Gastroesophageal sphincter (tissue), 4 donors: ENCODE results near the gene NEK7. TPM values are rescaled to one million over a fixed set of nuclear protein-coding genes. Genes with fewer than 3 reads are reported as not detected.

Experiments used
- ATAC-seq: fragments of 150-250 bp; one replicate; pipeline ENCODE4 v1.9.1; 2016; ENCODE audit warnings: mild to moderate bottlenecking, moderate library complexity
- H3K27ac ChIP-seq, 4 donors: fragments of 200-600 bp; sonication (generic) in 3 of 4; 1 replicate in 3 of 4; 2 replicates in 1 of 4; pipeline ENCODE4 v1.5.1; 2016 to 2019
- H3K27me3 ChIP-seq: fragments of 200-600 bp; sonication (generic); one replicate; pipeline ENCODE4 v1.5.1; 2019
- H3K36me3 ChIP-seq, 2 donors: fragments of 200-600 bp; sonication (generic); one replicate each; pipeline ENCODE4 v1.5.1; 2019; ENCODE audit warnings: control low read depth in 1 of 2
- H3K4me1 ChIP-seq, 3 donors: fragments of 200-600 bp; sonication (generic); 1 replicate in 2 of 3; 2 replicates in 1 of 3; pipeline ENCODE4 v1.5.1; 2016 to 2019; ENCODE audit warnings: control low read depth in 2 of 3
- H3K4me3 ChIP-seq, 2 donors: fragments of 200-600 bp; sonication (generic); one replicate each; pipeline ENCODE4 v1.5.1; 2019; ENCODE audit warnings: mild to moderate bottlenecking in 1 of 2, moderate library complexity in 1 of 2
- H3K9me3 ChIP-seq, 3 donors: fragments of 200-600 bp; sonication (generic); one replicate each; pipeline ENCODE4 v1.5.1; 2017 to 2019; ENCODE audit warnings: control low read depth in 2 of 3
- EP300 ChIP-seq: sonication (generic); formaldehyde crosslinking; IDR thresholded peaks from one replicate; pipeline ENCODE4 v1.6.1; 2017; ENCODE audit warnings: antibody characterized with exemption, mild to moderate bottlenecking
- POLR2A ChIP-seq, 2 donors: fragments of 450-650 bp; IDR thresholded peaks; one replicate each; pipeline ENCODE4 v1.6.1; 2017; ENCODE audit warnings: antibody characterized with exemption in 2 of 2, mild to moderate bottlenecking in 2 of 2, moderate library complexity in 1 of 2
- POLR2AphosphoS5 ChIP-seq: sonication (generic); formaldehyde crosslinking; IDR thresholded peaks from one replicate; pipeline ENCODE4 v1.6.1; 2017; ENCODE audit warnings: antibody characterized with exemption
- WGBS, 2 donors: methylation state at CpG; one replicate each; pipeline ENCODE4 v1.1.5; 2018; ENCODE audit warnings: low coverage in 1 of 2; 5-methylcytosine and 5-hydroxymethylcytosine counted together
- total RNA-seq, 4 donors: library from RNA; depleted of rRNA; stranded (reverse); fragments of >200 nt; gene quantifications; one replicate each; pipeline ENCODE4 v1.1.0, GENCODE V29; 2016
- TF ChIP-seq, protein P1 (sequence below), 4 experiments: fragments of 200-600 bp in 2 of 4; fragments of 450-650 bp in 2 of 4; sonication (generic) in 1 of 4; IDR thresholded peaks; one replicate each; pipeline ENCODE4 v1.5.1; 2017 to 2019; ENCODE audit warnings: antibody characterized with exemption in 4 of 4, mild to moderate bottlenecking in 2 of 4, moderate library complexity in 2 of 4

NEK7 gene
- total RNA-seq, 4 donors from 2014 or later: 114 to 250 (median 181) TPM

DNA sequence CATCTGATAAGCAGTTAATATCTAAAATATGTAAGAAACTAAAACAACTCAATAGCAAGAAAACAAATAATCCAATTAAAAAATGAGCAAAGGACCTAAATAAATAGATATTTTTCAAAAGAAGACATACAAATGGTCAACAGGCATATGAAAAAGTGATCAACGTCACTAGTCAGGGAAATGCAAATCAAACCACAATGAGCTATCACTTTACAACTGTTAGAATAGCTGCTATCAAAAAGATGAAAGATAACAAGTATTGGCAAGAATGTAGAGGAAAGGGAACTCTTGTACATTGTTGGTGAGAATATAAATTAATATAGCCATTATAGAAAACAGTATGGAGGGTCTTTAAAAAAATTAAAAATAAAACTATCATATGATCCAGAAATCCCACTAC, 40.7 kb upstream of the NEK7 start:
- no peak overlapping the region for H3K27ac ChIP-seq
- no peak for ATAC-seq
- H3K27me3 ChIP-seq: no peaks in the 10 kb centered on the region
- no peak for TF ChIP-seq EP300
- TF ChIP-seq POLR2AphosphoS5: no peak
- no peak for TF ChIP-seq POLR2A (IDR thresholded peaks at IDR 0.05)
- TF ChIP-seq, protein P1, sequence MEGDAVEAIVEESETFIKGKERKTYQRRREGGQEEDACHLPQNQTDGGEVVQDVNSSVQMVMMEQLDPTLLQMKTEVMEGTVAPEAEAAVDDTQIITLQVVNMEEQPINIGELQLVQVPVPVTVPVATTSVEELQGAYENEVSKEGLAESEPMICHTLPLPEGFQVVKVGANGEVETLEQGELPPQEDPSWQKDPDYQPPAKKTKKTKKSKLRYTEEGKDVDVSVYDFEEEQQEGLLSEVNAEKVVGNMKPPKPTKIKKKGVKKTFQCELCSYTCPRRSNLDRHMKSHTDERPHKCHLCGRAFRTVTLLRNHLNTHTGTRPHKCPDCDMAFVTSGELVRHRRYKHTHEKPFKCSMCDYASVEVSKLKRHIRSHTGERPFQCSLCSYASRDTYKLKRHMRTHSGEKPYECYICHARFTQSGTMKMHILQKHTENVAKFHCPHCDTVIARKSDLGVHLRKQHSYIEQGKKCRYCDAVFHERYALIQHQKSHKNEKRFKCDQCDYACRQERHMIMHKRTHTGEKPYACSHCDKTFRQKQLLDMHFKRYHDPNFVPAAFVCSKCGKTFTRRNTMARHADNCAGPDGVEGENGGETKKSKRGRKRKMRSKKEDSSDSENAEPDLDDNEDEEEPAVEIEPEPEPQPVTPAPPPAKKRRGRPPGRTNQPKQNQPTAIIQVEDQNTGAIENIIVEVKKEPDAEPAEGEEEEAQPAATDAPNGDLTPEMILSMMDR (IDR thresholded peaks at IDR 0.05): no peak
- 78 to 83% methylated on average over 1 of the region's 1 CpG for WGBS, 2 donors
- H3K4me3 ChIP-seq: no peak overlapping the region
- H3K9me3 ChIP-seq: no peaks in the 10 kb centered on the region
- peaks cover 0 to 6% (median 0%) of the 10 kb centered on the region in 3 donors for H3K4me1 ChIP-seq
- H3K36me3 ChIP-seq: no peaks in the 10 kb centered on the region

DNA sequence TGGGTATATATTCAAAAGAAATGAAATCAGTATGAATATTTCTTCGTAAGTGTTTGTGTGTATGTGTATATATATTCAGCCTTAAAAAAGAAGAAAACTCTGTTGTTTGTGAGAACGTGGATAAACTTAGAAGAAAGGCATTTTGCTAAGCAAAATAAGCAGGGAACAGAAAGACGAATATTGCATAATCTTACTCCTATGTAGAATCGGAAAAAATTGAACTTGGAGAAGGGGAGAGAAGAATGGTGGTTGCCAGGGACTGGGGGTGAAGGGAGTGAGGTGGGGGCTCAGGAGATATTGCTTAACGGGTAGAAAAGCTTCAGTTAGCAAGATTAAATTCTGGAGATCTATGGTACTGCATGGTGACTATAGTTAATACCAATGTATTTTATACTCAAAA, 40.3 kb upstream of the NEK7 start:
- H3K4me3 ChIP-seq: no peak overlapping the region
- H3K36me3 ChIP-seq: no peaks in the 10 kb centered on the region
- ATAC-seq: no peak
- TF ChIP-seq, protein P1 (IDR thresholded peaks at IDR 0.05): no peak
- no peak for TF ChIP-seq EP300
- TF ChIP-seq POLR2AphosphoS5: no peak
- no peak for TF ChIP-seq POLR2A (IDR thresholded peaks at IDR 0.05)
- peaks cover 0 to 6% (median 0%) of the 10 kb centered on the region in 3 donors for H3K4me1 ChIP-seq
- H3K9me3 ChIP-seq: no peaks in the 10 kb centered on the region
- WGBS, 2 donors: 91 to 92% methylated on average over 5 of the region's 5 CpGs
- no peak overlapping the region for H3K27ac ChIP-seq
- no peaks in the 10 kb centered on the region for H3K27me3 ChIP-seq

DNA sequence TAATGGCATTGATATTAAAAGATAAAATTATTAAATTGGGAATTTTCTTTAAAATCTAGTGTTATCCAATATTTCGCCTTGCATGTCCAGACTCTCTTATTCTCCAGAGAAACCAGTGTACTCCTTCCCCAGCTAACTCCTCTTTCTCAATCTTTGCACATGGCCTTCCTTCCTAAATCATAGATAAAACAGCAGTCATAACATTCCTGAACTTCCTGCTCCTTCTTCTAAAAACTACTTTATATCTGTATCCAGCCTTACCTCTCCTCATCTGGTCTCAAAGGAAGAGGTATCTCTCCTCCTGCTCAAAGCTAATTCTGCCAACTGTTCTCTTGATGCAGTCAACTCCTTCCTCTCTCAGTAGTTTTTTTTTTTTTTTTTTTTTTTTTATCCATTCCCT, 39.5 kb upstream of the NEK7 start:
- no peak for TF ChIP-seq POLR2AphosphoS5
- TF ChIP-seq, protein P1 (IDR thresholded peaks at IDR 0.05): no peak
- no peak for TF ChIP-seq EP300
- TF ChIP-seq POLR2A (IDR thresholded peaks at IDR 0.05): no peak
- 75 to 100% methylated on average over 1 of the region's 1 CpG for WGBS, 2 donors
- no peak overlapping the region for H3K27ac ChIP-seq

DNA sequence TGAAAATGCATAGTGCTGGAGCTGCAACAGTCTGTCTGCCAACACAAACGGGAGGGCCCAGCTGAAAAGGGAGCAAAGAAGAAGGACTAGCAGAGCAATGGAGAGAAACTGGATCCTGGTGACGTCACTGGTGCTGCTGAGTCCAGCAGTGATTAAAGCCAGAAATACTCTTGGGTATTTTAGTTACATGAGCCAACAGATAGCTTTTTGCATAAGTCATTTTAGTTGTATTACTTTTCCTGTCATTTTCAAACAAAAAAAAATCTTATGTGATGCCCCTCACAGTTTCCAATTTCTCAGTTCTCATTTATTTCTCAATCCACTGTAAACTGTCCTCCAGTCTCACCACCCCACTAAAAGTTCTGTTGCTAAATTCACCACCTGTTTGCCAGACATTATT, 38.7 kb upstream of the NEK7 start:
- peaks cover 0 to 6% (median 0%) of the 10 kb centered on the region in 3 donors for H3K4me1 ChIP-seq
- H3K27ac ChIP-seq: peak overlapping the region in 1 of 4 donors; percentile 7
- H3K9me3 ChIP-seq: no peaks in the 10 kb centered on the region
- H3K4me3 ChIP-seq: no peak overlapping the region
- 12 to 17% methylated on average over 2 of the region's 2 CpGs for WGBS, 2 donors
- ATAC-seq: peak; percentile 79
- no peak for TF ChIP-seq POLR2A (IDR thresholded peaks at IDR 0.05)
- no peak for TF ChIP-seq POLR2AphosphoS5
- TF ChIP-seq EP300: no peak
- TF ChIP-seq, protein P1 (IDR thresholded peaks at IDR 0.05): no peak
- no peaks in the 10 kb centered on the region for H3K27me3 ChIP-seq
- H3K36me3 ChIP-seq: no peaks in the 10 kb centered on the region

More for the DNA sequence above, 39.5 kb upstream of the NEK7 start:
- Histone ChIP-seq H3K27me3 (no peaks in the 10 kb centered on the region), H3K4me3 (no peak overlapping the region), H3K36me3 (no peaks in the 10 kb centered on the region), H3K9me3 (no peaks in the 10 kb centered on the region), H3K4me1 (peaks cover 0 to 6% (median 0%) of the 10 kb centered on the region in 3 donors)
- no peak for ATAC-seq

GRCh38 chr1:198119906-198120305, 36.9 kb upstream of the NEK7 start:
- TF ChIP-seq, protein P1 (IDR thresholded peaks at IDR 0.05): no peak
- no peak for TF ChIP-seq EP300
- no peak for TF ChIP-seq POLR2A (IDR thresholded peaks at IDR 0.05)
- TF ChIP-seq POLR2AphosphoS5: no peak
- no peaks in the 10 kb centered on the region for H3K36me3 ChIP-seq
- no peaks in the 10 kb centered on the region for H3K9me3 ChIP-seq
- no peak for ATAC-seq
- H3K4me3 ChIP-seq: no peak overlapping the region
- peaks cover 0 to 6% (median 0%) of the 10 kb centered on the region in 3 donors for H3K4me1 ChIP-seq
- no peaks in the 10 kb centered on the region for H3K27me3 ChIP-seq
- H3K27ac ChIP-seq: no peak overlapping the region
- 82 to 88% methylated on average over 2 of the region's 2 CpGs for WGBS, 2 donors
